ENCODE results near the gene TSFM.

- TF ChIP-seq CTCF (IDR thresholded peaks at IDR 0.05) (no peak), EZH2phosphoT487 (IDR thresholded peaks at IDR 0.05) (no peak)
These were observed 31.2 kb upstream of the TSFM start for GRCh38 chr12:57751432-57751787.
